Measurements from ENCODE around the gene E2F4. TPM values are rescaled to one million over a fixed set of nuclear protein-coding genes. Genes with fewer than 3 reads are reported as not detected.

E2F4 gene
- total and polyA plus RNA-seq, 2 of the 13 experiments (the other 11 are each of a cell fraction or from before 2014, with no cell fraction given) = 84.8 to 91.2 TPM

GRCh38 chr16:67210069-67210937, 18.3 kb downstream of the E2F4 start (continued):
- 0 out of 2 replicates have a peak, but pooled peaks have one; percentile 41 for TF ChIP-seq ZNF280D (CRISPR knock-in tag; IDR thresholded peaks at IDR 0.05)
- TF ChIP-seq HES4 (CRISPR knock-in tag; IDR thresholded peaks at IDR 0.05; ENCODE audit: borderline replicate concordance) = no peak
- TF ChIP-seq AGO1 (IDR thresholded peaks at IDR 0.05; ENCODE audit: low read depth, low read length, poor library complexity, severe bottlenecking) = peak; percentile 58
- peak; percentile 4; the same call in 1 of the 2 replicates for TF ChIP-seq RXRB (CRISPR knock-in tag; IDR thresholded peaks at IDR 0.05; ENCODE audit: borderline replicate concordance)
- TF ChIP-seq BATF2 (CRISPR knock-in tag; IDR thresholded peaks at IDR 0.05) = no peak
- TF ChIP-seq ZNF776 (CRISPR knock-in tag; IDR thresholded peaks at IDR 0.05) = no peak
- TF ChIP-seq ZNF83 (CRISPR knock-in tag; IDR thresholded peaks at IDR 0.05; ENCODE audit: borderline replicate concordance) = no peak
- no peak for TF ChIP-seq TBX3 (IDR thresholded peaks at IDR 0.05; ENCODE audit: borderline replicate concordance)
- no peak for TF ChIP-seq ZMAT3 (CRISPR knock-in tag; conservative IDR thresholded peaks at IDR 0.05)
- no peak for TF ChIP-seq GATA4 (IDR thresholded peaks at IDR 0.05; ENCODE audit: borderline replicate concordance, low read depth)
- TF ChIP-seq GMEB1 (CRISPR knock-in tag; IDR thresholded peaks at IDR 0.05; ENCODE audit: borderline replicate concordance) = no peak
- TF ChIP-seq JUN (CRISPR knock-in tag; IDR thresholded peaks at IDR 0.05) = no peak
- no peak for TF ChIP-seq ZNF296 (CRISPR knock-in tag; conservative IDR thresholded peaks at IDR 0.05)
- TF ChIP-seq BRF2 (CRISPR knock-in tag; IDR thresholded peaks at IDR 0.05) = no peak
- TF ChIP-seq ZNF674 (CRISPR knock-in tag; IDR thresholded peaks at IDR 0.05; ENCODE audit: low read depth) = no peak
- no peak for TF ChIP-seq ZNF75D (CRISPR knock-in tag; IDR thresholded peaks at IDR 0.05; ENCODE audit: borderline replicate concordance)
- no peak for TF ChIP-seq ZBED4 (CRISPR knock-in tag; IDR thresholded peaks at IDR 0.05; ENCODE audit: borderline replicate concordance)
